Gastrocnemius medialis (tissue), 4 donors: Measurements from ENCODE around the gene FST.

Experiments
- CTCF ChIP-seq, 5 experiments: fragments of 450-650 bp in 3 of 5; fragments of 200-600 bp in 2 of 5; sonication (generic) in 2 of 5; IDR thresholded peaks in 4 of 5; conservative IDR thresholded peaks in 1 of 5; 1 replicate in 4 of 5; 2 replicates in 1 of 5; pipeline ENCODE4 v1.5.1; 2016 to 2019; ENCODE audit warnings: antibody characterized with exemption in 5 of 5, mild to moderate bottlenecking in 3 of 5, moderate library complexity in 3 of 5
- POLR2A ChIP-seq, 2 donors: fragments of 450-650 bp; IDR thresholded peaks; one replicate each; pipeline ENCODE4 v1.6.1; 2017; ENCODE audit warnings: antibody characterized with exemption in 2 of 2, mild to moderate bottlenecking in 2 of 2, moderate library complexity in 2 of 2

- TF ChIP-seq CTCF (IDR thresholded peaks at IDR 0.05 in 4 of 5, conservative IDR thresholded peaks at IDR 0.05 in 1 of 5) (no peak), POLR2A (IDR thresholded peaks at IDR 0.05) (no peak)
Measured at GRCh38 chr5:53507013-53507412, 26.6 kb downstream of the FST start.
